Prostate gland (tissue), 2 donors: ENCODE data around the gene KSR2. TPM values are rescaled to one million over a fixed set of nuclear protein-coding genes. Genes with fewer than 3 reads are reported as not detected.

Experiments used
- DNase-seq: peaks from one replicate; pipeline ENCODE4 v3.0.0-alpha.2; 2019; ENCODE audit warnings: low spot score
- H3K27ac ChIP-seq, 2 donors: fragments of 200-600 bp; sonication (generic); 2 replicates each; pipeline ENCODE4 v1.5.1; 2017 to 2019
- H3K27me3 ChIP-seq: fragments of 200-600 bp; sonication (generic); replicated peaks from 2 replicates; pipeline ENCODE4 v1.5.1; 2019; ENCODE audit not compliant: insufficient read depth
- H3K36me3 ChIP-seq, 2 donors: fragments of 200-600 bp; sonication (generic); 1 replicate in 1 of 2; 2 replicates in 1 of 2; pipeline versions ENCODE4 v1.5.1 to v1.8.1; 2017 to 2019
- H3K4me1 ChIP-seq: fragments of 200-600 bp; sonication (generic); replicated peaks from 2 replicates; pipeline ENCODE4 v1.5.1; 2019
- H3K4me3 ChIP-seq, 2 donors: fragments of 200-600 bp; sonication (generic); 2 replicates each; pipeline ENCODE4 v1.5.1; 2017 to 2019
- H3K9me3 ChIP-seq: fragments of 200-600 bp; sonication (generic); 2 replicates; pipeline ENCODE4 v1.5.1; 2017
- POLR2A ChIP-seq: fragments of 450-650 bp; IDR thresholded peaks from one replicate; pipeline ENCODE4 v1.6.1; 2016; ENCODE audit warnings: antibody characterized with exemption, mild to moderate bottlenecking
- POLR2AphosphoS5 ChIP-seq: sonication (generic); formaldehyde crosslinking; IDR thresholded peaks from one replicate; pipeline ENCODE4 v1.6.1; 2017; ENCODE audit warnings: antibody characterized with exemption
- WGBS: methylation state at CpG from one replicate; pipeline ENCODE4 v1.1.5; 2018; 5-methylcytosine and 5-hydroxymethylcytosine counted together
- intact Hi-C: fragments of 100-400 bp; cut with DNase I; formaldehyde crosslinking; loops from one replicate; pipeline ENCODE4 v1.14.2; 2022
- total RNA-seq, 2 donors: library from RNA; depleted of rRNA; stranded (reverse); fragments of >200 nt; gene quantifications; one replicate each; pipeline ENCODE4 v1.1.0, GENCODE V29; 2016
- TF ChIP-seq, protein P1 (sequence below), 4 experiments: fragments of 200-600 bp in 2 of 4; fragments of 450-650 bp in 2 of 4; sonication (generic) in 2 of 4; IDR thresholded peaks; 1 replicate in 3 of 4; 2 replicates in 1 of 4; pipeline ENCODE4 v1.5.1; 2016 to 2019; ENCODE audit warnings: antibody characterized with exemption in 4 of 4, mild to moderate bottlenecking in 2 of 4, moderate library complexity in 2 of 4

KSR2 gene
- total RNA-seq, 2 donors from 2014 or later = 1.0 to 1.7 TPM

DNA sequence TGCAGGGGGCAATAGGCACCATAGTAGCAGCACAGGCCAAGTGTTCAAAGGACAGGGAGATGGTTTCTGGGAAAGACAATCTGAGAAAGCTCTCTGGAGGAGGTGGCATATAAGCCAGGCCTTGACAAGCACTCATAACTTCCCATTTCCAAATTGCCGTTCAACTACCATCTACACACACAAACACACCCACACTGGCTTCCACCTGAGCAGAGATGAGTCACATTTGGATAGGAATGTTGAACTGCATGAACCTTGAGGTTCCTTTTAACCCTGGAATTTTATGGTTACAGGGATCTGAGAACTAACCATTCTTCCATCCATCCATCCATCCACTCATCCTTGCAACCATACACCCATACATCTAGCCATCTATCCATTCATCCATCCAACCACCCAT lies 86.6 kb downstream of the KSR2 start:
- Histone ChIP-seq H3K9me3 (no peaks in the 10 kb centered on the region), H3K4me1 (no peaks in the 10 kb centered on the region), H3K27ac (no peak overlapping the region), H3K36me3 (no peaks in the 10 kb centered on the region), H3K27me3 (no peaks in the 10 kb centered on the region), H3K4me3 (no peak overlapping the region)
- no peak for DNase-seq
- intact Hi-C loops = no loop called here
- 94% methylated on average over 1 of the region's 1 CpG for WGBS
- TF ChIP-seq, protein P1, sequence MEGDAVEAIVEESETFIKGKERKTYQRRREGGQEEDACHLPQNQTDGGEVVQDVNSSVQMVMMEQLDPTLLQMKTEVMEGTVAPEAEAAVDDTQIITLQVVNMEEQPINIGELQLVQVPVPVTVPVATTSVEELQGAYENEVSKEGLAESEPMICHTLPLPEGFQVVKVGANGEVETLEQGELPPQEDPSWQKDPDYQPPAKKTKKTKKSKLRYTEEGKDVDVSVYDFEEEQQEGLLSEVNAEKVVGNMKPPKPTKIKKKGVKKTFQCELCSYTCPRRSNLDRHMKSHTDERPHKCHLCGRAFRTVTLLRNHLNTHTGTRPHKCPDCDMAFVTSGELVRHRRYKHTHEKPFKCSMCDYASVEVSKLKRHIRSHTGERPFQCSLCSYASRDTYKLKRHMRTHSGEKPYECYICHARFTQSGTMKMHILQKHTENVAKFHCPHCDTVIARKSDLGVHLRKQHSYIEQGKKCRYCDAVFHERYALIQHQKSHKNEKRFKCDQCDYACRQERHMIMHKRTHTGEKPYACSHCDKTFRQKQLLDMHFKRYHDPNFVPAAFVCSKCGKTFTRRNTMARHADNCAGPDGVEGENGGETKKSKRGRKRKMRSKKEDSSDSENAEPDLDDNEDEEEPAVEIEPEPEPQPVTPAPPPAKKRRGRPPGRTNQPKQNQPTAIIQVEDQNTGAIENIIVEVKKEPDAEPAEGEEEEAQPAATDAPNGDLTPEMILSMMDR (IDR thresholded peaks at IDR 0.05) = no peak
- TF ChIP-seq POLR2A (no peak), POLR2AphosphoS5 (no peak)

DNA sequence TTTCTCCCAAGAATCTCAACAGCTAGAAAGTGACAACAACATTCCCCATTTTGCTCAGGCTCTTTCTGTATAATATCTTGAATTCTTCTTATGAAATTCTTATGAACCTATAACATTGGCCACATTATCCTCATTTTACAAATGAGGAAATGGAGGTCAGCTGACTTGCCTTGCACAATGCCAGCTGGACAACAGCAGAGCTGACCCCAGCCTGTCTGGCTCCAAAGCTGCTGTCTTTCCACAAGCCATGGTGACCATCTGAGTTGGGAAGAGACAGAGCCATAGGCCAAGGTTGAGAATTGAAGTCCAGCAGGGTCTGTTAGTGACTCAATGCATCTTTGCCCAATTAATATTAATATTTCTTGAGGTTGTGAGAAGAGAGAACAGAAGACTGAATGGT lies 87.3 kb downstream of the KSR2 start:
- no peak overlapping the region for H3K27ac ChIP-seq
- no peak overlapping the region for H3K4me3 ChIP-seq
- H3K27me3 ChIP-seq = no peaks in the 10 kb centered on the region
- no peak for DNase-seq
- H3K4me1 ChIP-seq = no peaks in the 10 kb centered on the region
- H3K36me3 ChIP-seq = no peaks in the 10 kb centered on the region
- TF ChIP-seq POLR2AphosphoS5 = no peak
- TF ChIP-seq, protein P1 (IDR thresholded peaks at IDR 0.05) = no peak
- TF ChIP-seq POLR2A = no peak
- no peaks in the 10 kb centered on the region for H3K9me3 ChIP-seq
- intact Hi-C loops = no loop called here

DNA sequence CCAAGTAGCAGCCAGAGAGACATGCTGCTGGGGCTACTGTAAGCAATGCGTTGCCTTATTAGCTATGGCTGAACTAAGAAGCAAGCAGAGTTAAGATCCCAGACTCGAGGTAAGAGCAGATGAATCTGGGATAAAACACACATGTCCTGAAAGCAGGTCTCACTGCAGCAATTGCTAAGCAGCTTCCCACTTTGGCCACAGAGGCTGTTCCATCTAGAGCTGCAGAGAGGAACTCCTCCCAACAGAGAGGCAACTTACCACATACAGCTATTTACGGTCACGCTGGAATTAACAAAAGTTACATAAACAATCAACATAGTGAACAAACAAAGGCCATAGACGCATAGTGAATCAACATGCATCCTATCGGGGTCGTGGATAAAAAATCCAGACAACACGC lies 90.2 kb downstream of the KSR2 start:
- H3K9me3 ChIP-seq = no peaks in the 10 kb centered on the region
- TF ChIP-seq POLR2AphosphoS5 (no peak), POLR2A (no peak)
- TF ChIP-seq, protein P1 (IDR thresholded peaks at IDR 0.05) = no peak
- no peak for DNase-seq
- no peaks in the 10 kb centered on the region for H3K27me3 ChIP-seq
- H3K36me3 ChIP-seq = no peaks in the 10 kb centered on the region
- no peaks in the 10 kb centered on the region for H3K4me1 ChIP-seq
- no peak overlapping the region for H3K27ac ChIP-seq
- no peak overlapping the region for H3K4me3 ChIP-seq
- WGBS = 54% methylated on average over 8 of the region's 8 CpGs
- intact Hi-C loops = loop anchor here (10.0 kb wide), 1 partner anchor 156 kb away; no protein-coding TSS in a partner anchor

DNA sequence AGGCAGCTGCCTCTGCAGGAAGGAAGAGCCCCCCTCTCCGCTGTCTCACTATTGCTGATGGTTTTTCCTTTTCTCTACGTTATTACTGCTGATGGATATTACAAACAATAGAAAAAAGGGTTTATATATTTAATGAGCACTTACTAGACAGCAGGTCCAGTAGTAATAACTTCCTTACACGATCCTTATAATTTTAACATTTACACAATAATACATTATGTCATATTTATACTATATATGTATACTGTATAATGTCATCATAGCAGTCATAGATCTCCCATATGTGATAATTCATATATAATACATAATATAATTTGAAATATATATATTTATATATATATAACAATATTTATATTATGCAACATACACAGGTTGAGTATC lies 92.4 kb downstream of the KSR2 start:
- no peak for DNase-seq
- no peaks in the 10 kb centered on the region for H3K4me1 ChIP-seq
- intact Hi-C loops = loop anchor here (10.0 kb wide), 1 partner anchor 158 kb away; no protein-coding TSS in a partner anchor
- H3K4me3 ChIP-seq = no peak overlapping the region
- no peaks in the 10 kb centered on the region for H3K27me3 ChIP-seq
- no peaks in the 10 kb centered on the region for H3K9me3 ChIP-seq
- TF ChIP-seq POLR2AphosphoS5 (no peak), POLR2A (no peak)
- TF ChIP-seq, protein P1 (IDR thresholded peaks at IDR 0.05) = no peak
- 68% methylated on average over 3 of the region's 3 CpGs for WGBS
- H3K36me3 ChIP-seq = no peaks in the 10 kb centered on the region
- no peak overlapping the region for H3K27ac ChIP-seq

DNA sequence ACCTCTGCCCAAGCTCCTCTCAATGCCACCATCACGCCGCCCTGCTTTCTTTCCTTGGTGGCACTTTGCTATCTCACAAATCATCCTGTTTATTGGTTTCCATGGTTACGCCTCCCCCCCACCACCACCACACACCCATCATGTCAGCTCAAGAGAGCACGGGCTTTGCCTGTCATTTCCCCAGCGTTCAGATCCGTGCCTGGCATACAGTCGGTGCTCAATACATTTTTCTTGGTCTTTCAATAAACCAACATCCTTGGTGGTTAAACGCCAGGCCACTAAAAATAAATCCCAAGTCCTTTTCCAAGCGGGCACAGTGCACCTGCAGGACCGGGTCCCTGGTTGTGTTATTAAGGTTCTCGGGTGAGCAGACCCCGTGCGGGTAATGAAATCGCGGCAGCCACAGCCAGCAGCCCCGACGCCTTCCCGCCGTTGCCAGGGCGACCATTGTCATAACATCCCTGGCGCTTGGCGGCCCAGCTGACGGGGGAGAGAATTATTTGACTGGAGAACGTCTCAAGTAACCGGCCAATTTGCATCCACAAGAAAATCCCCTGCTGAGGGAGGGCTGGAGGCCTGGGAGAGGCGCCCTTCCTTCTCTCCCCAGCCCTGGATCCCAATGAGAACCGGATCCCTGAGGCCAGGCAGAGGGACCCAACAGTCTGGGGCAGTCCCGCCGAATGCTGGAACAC lies 92.9 kb downstream of the KSR2 start:
- Histone ChIP-seq H3K4me1 (no peaks in the 10 kb centered on the region), H3K36me3 (no peaks in the 10 kb centered on the region), H3K27ac (no peak overlapping the region), H3K4me3 (no peak overlapping the region), H3K27me3 (no peaks in the 10 kb centered on the region), H3K9me3 (no peaks in the 10 kb centered on the region)
- WGBS = 19% methylated on average over 29 of the region's 29 CpGs
- no peak for TF ChIP-seq POLR2AphosphoS5
- TF ChIP-seq, protein P1 (IDR thresholded peaks at IDR 0.05) = no peak
- TF ChIP-seq POLR2A = no peak
- DNase-seq = no peak
- intact Hi-C loops = loop anchor here (10.0 kb wide), 1 partner anchor 159 kb away; no protein-coding TSS in a partner anchor
